Ishikawa (cell line): ENCODE results near the gene ATP6V0A1.

Experiments
- CEBPB ChIP-seq: IDR thresholded peaks from 2 replicates; pipeline ENCODE4 v1.6.1; 2012
- EGR1 ChIP-seq: IDR thresholded peaks from 2 replicates; pipeline ENCODE4 v1.6.1; 2012
- EP300 ChIP-seq: IDR thresholded peaks from 2 replicates; pipeline ENCODE4 v1.6.1; 2012; ENCODE audit warnings: borderline replicate concordance
- NFIC ChIP-seq: IDR thresholded peaks from 2 replicates; pipeline ENCODE4 v1.6.1; 2012
- RAD21 ChIP-seq: IDR thresholded peaks from 2 replicates; pipeline ENCODE4 v1.6.1; 2012; ENCODE audit warnings: low read depth
- TEAD4 ChIP-seq: IDR thresholded peaks from 2 replicates; pipeline ENCODE4 v1.6.1; 2012
- YY1 ChIP-seq: IDR thresholded peaks from 2 replicates; pipeline ENCODE4 v1.6.1; 2012; ENCODE audit warnings: low read depth
- ZBTB7A ChIP-seq: IDR thresholded peaks from 2 replicates; pipeline ENCODE4 v1.6.1; 2012; ENCODE audit warnings: low read depth
- TF ChIP-seq, protein P1 (sequence below): IDR thresholded peaks from 2 replicates; pipeline ENCODE4 v1.6.1; 2012
- TF ChIP-seq, protein P2 (sequence below): IDR thresholded peaks from 2 replicates; pipeline ENCODE4 v1.6.1; 2012; ENCODE audit warnings: low read depth, mild to moderate bottlenecking

DNA sequence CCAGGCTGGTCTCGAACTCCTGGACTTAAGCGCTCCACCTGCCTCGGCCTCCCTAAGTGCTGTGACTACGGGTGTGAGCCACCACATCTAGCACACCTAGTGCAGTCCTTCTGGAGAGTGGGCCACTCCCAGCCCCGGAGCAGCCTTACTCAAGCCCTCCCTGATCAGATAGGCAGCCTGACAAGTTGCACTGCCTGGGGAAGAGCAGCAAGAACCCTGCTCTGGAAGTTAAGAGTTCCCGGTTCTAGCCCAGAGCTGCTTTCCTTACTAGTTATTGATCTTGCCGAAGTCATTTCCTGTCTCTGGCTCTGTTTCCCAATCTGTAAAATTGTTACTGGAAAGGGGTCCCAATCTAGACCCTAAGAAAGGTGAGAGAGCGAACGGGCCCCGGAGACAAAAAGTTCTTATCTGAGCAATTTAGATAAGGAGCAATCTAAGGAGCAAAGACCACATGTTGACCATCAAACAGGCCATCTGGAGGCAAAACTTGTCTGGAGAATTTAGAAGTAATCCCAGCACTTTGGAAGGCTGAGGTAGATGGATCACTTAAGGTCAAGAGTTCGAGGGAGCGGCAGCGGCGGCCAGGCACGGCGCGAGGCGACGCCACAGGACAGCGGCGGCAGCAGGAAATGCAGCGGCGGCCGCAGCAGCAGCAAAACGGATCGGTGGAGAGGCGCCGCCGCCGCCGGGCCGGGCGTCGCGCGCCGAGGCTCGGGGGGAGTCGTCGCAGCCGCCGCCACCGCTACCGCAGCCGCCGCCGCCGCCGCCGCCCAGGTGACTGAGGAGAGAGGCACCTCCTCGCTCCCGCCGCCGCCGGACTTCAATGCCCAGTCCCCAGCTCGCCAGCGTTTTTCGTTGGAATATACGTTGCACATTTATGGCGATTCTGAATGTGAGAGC lies 73.0 kb downstream of the ATP6V0A1 start:
- TF ChIP-seq NFIC (no peak), EGR1 (no peak), TEAD4 (no peak), ZBTB7A (no peak), EP300 (no peak), RAD21 (peak; percentile 23; the same call in 1 of the 2 replicates), YY1 (no peak), CEBPB (no peak)
- TF ChIP-seq, protein P1, sequence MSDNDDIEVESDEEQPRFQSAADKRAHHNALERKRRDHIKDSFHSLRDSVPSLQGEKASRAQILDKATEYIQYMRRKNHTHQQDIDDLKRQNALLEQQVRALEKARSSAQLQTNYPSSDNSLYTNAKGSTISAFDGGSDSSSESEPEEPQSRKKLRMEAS, result peak; percentile 71
- TF ChIP-seq, protein P2, sequence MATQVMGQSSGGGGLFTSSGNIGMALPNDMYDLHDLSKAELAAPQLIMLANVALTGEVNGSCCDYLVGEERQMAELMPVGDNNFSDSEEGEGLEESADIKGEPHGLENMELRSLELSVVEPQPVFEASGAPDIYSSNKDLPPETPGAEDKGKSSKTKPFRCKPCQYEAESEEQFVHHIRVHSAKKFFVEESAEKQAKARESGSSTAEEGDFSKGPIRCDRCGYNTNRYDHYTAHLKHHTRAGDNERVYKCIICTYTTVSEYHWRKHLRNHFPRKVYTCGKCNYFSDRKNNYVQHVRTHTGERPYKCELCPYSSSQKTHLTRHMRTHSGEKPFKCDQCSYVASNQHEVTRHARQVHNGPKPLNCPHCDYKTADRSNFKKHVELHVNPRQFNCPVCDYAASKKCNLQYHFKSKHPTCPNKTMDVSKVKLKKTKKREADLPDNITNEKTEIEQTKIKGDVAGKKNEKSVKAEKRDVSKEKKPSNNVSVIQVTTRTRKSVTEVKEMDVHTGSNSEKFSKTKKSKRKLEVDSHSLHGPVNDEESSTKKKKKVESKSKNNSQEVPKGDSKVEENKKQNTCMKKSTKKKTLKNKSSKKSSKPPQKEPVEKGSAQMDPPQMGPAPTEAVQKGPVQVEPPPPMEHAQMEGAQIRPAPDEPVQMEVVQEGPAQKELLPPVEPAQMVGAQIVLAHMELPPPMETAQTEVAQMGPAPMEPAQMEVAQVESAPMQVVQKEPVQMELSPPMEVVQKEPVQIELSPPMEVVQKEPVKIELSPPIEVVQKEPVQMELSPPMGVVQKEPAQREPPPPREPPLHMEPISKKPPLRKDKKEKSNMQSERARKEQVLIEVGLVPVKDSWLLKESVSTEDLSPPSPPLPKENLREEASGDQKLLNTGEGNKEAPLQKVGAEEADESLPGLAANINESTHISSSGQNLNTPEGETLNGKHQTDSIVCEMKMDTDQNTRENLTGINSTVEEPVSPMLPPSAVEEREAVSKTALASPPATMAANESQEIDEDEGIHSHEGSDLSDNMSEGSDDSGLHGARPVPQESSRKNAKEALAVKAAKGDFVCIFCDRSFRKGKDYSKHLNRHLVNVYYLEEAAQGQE, result no peak
